A549 (cell line): ENCODE results near the gene RGL3. TPM values are rescaled to one million over a fixed set of nuclear protein-coding genes. Genes with fewer than 3 reads are reported as not detected.

Source experiments
- ATAC-seq, 2 experiments: fragments of 200-7000 bp in 1 of 2; fragments of >200 bp in 1 of 2; cut with Nextera tagmentation in 1 of 2; cut with Tn5 transposase in 1 of 2; 3 replicates each; pipeline versions ENCODE4 v1.8.0 to v1.9.1; 2018 to 2020; ENCODE audit warnings: mild to moderate bottlenecking in 1 of 2, moderate library complexity in 1 of 2
- CTCF ChIA-PET: fragments of 300-600 bp; sonication (Branson Sonifier 250); formaldehyde crosslinking; extraction: SDS; loops from one replicate; lab custom pipeline; 2021; ENCODE audit warnings: antibody characterized with exemption, inconsistent platforms; lab: Yijun Ruan, JAX
- POLR2A ChIA-PET: fragments of 350-600 bp; formaldehyde crosslinking; extraction: SDS; loops from one replicate; lab custom pipeline; 2021; ENCODE audit warnings: antibody characterized with exemption, inconsistent platforms; lab: Yijun Ruan, JAX
- DNase-seq, 2 experiments: peaks; one replicate each; pipeline versions ENCODE4 v3.0.0 to v3.0.0-alpha.2; 2011 to 2016; ENCODE audit warnings: low read depth in 1 of 2, low spot score in 1 of 2
- FAIRE-seq: peaks from 2 replicates; lab custom pipeline; 2011; peaks lifted over from hg19 to GRCh38; lab: Jason Lieb, UNC
- H3K27ac ChIP-seq, 2 experiments: fragments of >200 bp; sonication (Bioruptor Twin); formaldehyde crosslinking; 3 replicates each; pipeline ENCODE4 v1.5.1; 2016 to 2017
- H3K4me1 ChIP-seq: fragments of >200 bp; sonication (Bioruptor Twin); formaldehyde crosslinking; 3 replicates; pipeline ENCODE4 v1.6.1; 2016
- H3K4me2 ChIP-seq: fragments of >200 bp; sonication (Bioruptor Twin); formaldehyde crosslinking; 3 replicates; pipeline ENCODE4 v1.6.1; 2016
- H3K4me3 ChIP-seq: fragments of >200 bp; sonication (Bioruptor Twin); formaldehyde crosslinking; 3 replicates; pipeline ENCODE4 v1.5.1; 2016
- H3K9me3 ChIP-seq: fragments of >200 bp; sonication (Bioruptor Twin); formaldehyde crosslinking; 3 replicates; pipeline ENCODE4 v1.6.1; 2016
- BHLHE40 ChIP-seq: IDR thresholded peaks from 2 replicates; pipeline ENCODE4 v1.6.1; 2012; ENCODE audit warnings: low read depth, low read length, inconsistent platforms
- CBX2 ChIP-seq: fragments of 200-600 bp; sonication (generic); IDR thresholded peaks from 2 replicates; pipeline ENCODE4 v1.6.1; 2016; ENCODE audit warnings: low read depth, mild to moderate bottlenecking, borderline replicate concordance
- CEBPB ChIP-seq, 2 experiments: fragments of >200 bp in 1 of 2; sonication (Bioruptor Twin) in 1 of 2; formaldehyde crosslinking in 1 of 2; IDR thresholded peaks; 2 replicates each; pipeline ENCODE4 v1.6.1; 2012 to 2016
- CHD2 ChIP-seq: fragments of 150-350 bp; IDR thresholded peaks from 2 replicates; pipeline ENCODE4 v1.6.1; 2014; ENCODE audit warnings: low read length; ENCODE audit not compliant: partially characterized antibody
- CHD4 ChIP-seq: fragments of 200-600 bp; sonication (generic); IDR thresholded peaks from 2 replicates; pipeline ENCODE4 v1.6.1; 2016; ENCODE audit warnings: antibody characterized with exemption, mild to moderate bottlenecking, borderline replicate concordance
- ESRRA ChIP-seq: fragments of 150-350 bp; IDR thresholded peaks from 2 replicates; pipeline ENCODE4 v1.6.1; 2014; ENCODE audit warnings: mild to moderate bottlenecking, low read length, borderline replicate concordance
- FOSL2 ChIP-seq, 2 experiments: fragments of 450-650 bp in 1 of 2; fragments of >200 bp in 1 of 2; sonication (Bioruptor Twin) in 1 of 2; formaldehyde crosslinking; IDR thresholded peaks; 2 replicates each; pipeline versions ENCODE4 v1.5.0 to v1.6.1; 2016 to 2020; ENCODE audit warnings: mild to moderate bottlenecking in 1 of 2, moderate library complexity in 1 of 2
- GATA3 ChIP-seq: IDR thresholded peaks from 2 replicates; pipeline ENCODE4 v1.6.1; 2012; ENCODE audit warnings: borderline replicate concordance
- HOXA7 ChIP-seq: fragments of 250-450 bp; sonication (Bioruptor Pico); IDR thresholded peaks from 2 replicates; pipeline ENCODE4 v1.5.0; 2020; ENCODE audit warnings: mild to moderate bottlenecking, moderate library complexity
- JUN ChIP-seq, 2 experiments: fragments of >200 bp; sonication (Bioruptor Twin); formaldehyde crosslinking; IDR thresholded peaks; 2 replicates in 1 of 2; 3 replicates in 1 of 2; pipeline ENCODE4 v1.6.1; 2016 to 2017
- JUNB ChIP-seq: fragments of >200 bp; sonication (Bioruptor Twin); formaldehyde crosslinking; IDR thresholded peaks from 2 replicates; pipeline ENCODE4 v1.6.1; 2016
- KDM1A ChIP-seq: fragments of 200-600 bp; sonication (generic); IDR thresholded peaks from 2 replicates; pipeline ENCODE4 v1.6.1; 2016; ENCODE audit warnings: low read depth, mild to moderate bottlenecking
- MAFK ChIP-seq: fragments of 450-650 bp; IDR thresholded peaks from 2 replicates; pipeline ENCODE4 v1.6.1; 2014; ENCODE audit not compliant: partially characterized antibody
- NFE2L2 ChIP-seq: fragments of 150-350 bp; conservative IDR thresholded peaks from 2 replicates; pipeline ENCODE4 v1.6.1; 2014; ENCODE audit warnings: low read length
- PHF8 ChIP-seq: fragments of 200-600 bp; sonication (generic); IDR thresholded peaks from 2 replicates; pipeline ENCODE4 v1.6.1; 2016; ENCODE audit warnings: low read depth, mild to moderate bottlenecking, antibody characterized with exemption, moderate library complexity, borderline replicate concordance
- POLR2AphosphoS2 ChIP-seq: conservative IDR thresholded peaks from 2 replicates; pipeline ENCODE4 v1.6.1; 2012; ENCODE audit warnings: low read length, improper control_type of control experiment, inconsistent platforms
- RNF2 ChIP-seq: fragments of 200-600 bp; sonication (generic); IDR thresholded peaks from 2 replicates; pipeline ENCODE4 v1.6.1; 2016; ENCODE audit warnings: low read depth, mild to moderate bottlenecking, antibody characterized with exemption, moderate library complexity, borderline replicate concordance
- TFCP2L1 ChIP-seq: fragments of 250-450 bp; sonication (Bioruptor Pico); IDR thresholded peaks from 2 replicates; pipeline ENCODE4 v1.5.0; 2021; ENCODE audit warnings: mild to moderate bottlenecking
- ZFP36 ChIP-seq: fragments of 450-650 bp; IDR thresholded peaks from 2 replicates; pipeline ENCODE4 v1.6.1; 2014; ENCODE audit warnings: borderline replicate concordance; ENCODE audit not compliant: partially characterized antibody
- ZNF302 ChIP-seq: fragments of 250-450 bp; sonication (Bioruptor Pico); IDR thresholded peaks from 2 replicates; pipeline ENCODE4 v1.9.0; 2021; ENCODE audit warnings: inconsistent platforms, mild to moderate bottlenecking, moderate library complexity
- ZSCAN20 ChIP-seq: fragments of 250-450 bp; sonication (Bioruptor Pico); IDR thresholded peaks from 2 replicates; pipeline ENCODE4 v1.8.0; 2022; ENCODE audit warnings: mild to moderate bottlenecking, moderate library complexity
- WGBS: methylation state at CpG from one replicate; pipeline ENCODE4 v1.1.6; 2017; ENCODE audit errors: missing lambda C conversion rate; 5-methylcytosine and 5-hydroxymethylcytosine counted together
- polyA plus RNA-seq, 4 experiments: library from polyadenylated mRNA; depleted of rRNA in 3 of 4; stranded (reverse); fragments of >200 nt; fragmentation: RNase III in 1 of 4; extraction: RNeasy Plus Mini Kit Qiagen cat#74134 plus additional on column Dnase treatment in 1 of 4; gene quantifications; 2 replicates in 3 of 4; 3 replicates in 1 of 4; pipeline ENCODE4 v1.2.3, GENCODE V29; 2011 to 2017
- TF ChIP-seq, protein P1 (sequence below): fragments of >200 bp; sonication (Bioruptor Twin); formaldehyde crosslinking; IDR thresholded peaks from 3 replicates; pipeline ENCODE4 v1.6.1; 2016
- TF ChIP-seq, protein P2 (sequence below): fragments of 450-650 bp; IDR thresholded peaks from 2 replicates; pipeline ENCODE4 v1.6.1; 2014; ENCODE audit warnings: antibody characterized with exemption
- TF ChIP-seq, protein P3 (sequence below): fragments of 200-600 bp; sonication (generic); IDR thresholded peaks from 2 replicates; pipeline ENCODE4 v1.6.1; 2016; ENCODE audit warnings: antibody characterized with exemption, mild to moderate bottlenecking, moderate library complexity
- TF ChIP-seq, protein P4 (sequence below): fragments of >200 bp; sonication (Bioruptor Twin); formaldehyde crosslinking; IDR thresholded peaks from 3 replicates; pipeline ENCODE4 v1.5.1; 2016
- TF ChIP-seq, protein P5 (sequence below): fragments of 150-350 bp; IDR thresholded peaks from 2 replicates; pipeline ENCODE4 v1.6.1; 2014; ENCODE audit warnings: low read depth, mild to moderate bottlenecking, low read length
- TF ChIP-seq, protein P6 (sequence below): IDR thresholded peaks from 2 replicates; pipeline ENCODE4 v1.6.1; 2012

The RGL3 gene
- polyA plus RNA-seq, 2 of the 4 experiments (the other 2 are of a cell fraction), result 1.5 to 3.7 TPM

DNA sequence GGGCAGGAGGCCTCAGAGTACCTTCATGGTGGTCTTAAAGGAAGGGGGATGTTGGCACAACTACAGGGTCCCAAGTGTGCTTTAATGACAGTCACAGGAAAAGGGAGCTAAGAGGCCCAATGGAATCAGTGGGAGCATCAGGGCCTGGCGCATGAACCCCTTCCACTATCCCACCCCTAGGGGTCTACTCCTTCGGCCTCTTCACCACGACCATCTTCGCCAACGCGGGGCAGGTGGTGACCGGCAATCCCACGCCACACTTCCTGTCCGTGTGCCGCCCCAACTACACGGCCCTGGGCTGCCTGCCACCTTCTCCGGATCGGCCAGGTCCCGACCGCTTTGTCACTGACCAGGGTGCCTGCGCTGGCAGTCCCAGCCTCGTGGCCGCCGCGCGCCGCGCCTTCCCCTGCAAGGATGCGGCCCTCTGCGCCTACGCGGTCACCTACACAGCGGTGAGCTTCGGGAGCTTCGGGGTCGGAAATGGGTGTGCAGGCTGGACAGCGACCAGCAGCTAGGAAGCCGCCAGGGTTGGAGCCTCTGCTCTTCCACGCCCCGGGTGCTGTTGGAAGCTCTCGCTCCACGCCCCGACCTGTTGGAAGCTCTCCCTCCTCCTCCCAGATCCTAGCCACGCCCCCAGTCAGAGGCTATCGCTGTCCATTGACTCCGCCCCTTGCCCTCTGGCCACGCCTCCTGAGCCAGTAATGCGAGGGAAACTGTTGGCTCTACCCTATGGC is 57.9 kb downstream of the RGL3 start:
- H3K4me1 ChIP-seq, result no peaks in the 10 kb centered on the region
- no peak overlapping the region for H3K4me3 ChIP-seq
- FAIRE-seq (no peak), ATAC-seq (peak; percentile 33 to 66; a peak in 3 of 6 replicates), DNase-seq (no peak)
- H3K9me3 ChIP-seq, result no peaks in the 10 kb centered on the region
- TF ChIP-seq, protein P1, sequence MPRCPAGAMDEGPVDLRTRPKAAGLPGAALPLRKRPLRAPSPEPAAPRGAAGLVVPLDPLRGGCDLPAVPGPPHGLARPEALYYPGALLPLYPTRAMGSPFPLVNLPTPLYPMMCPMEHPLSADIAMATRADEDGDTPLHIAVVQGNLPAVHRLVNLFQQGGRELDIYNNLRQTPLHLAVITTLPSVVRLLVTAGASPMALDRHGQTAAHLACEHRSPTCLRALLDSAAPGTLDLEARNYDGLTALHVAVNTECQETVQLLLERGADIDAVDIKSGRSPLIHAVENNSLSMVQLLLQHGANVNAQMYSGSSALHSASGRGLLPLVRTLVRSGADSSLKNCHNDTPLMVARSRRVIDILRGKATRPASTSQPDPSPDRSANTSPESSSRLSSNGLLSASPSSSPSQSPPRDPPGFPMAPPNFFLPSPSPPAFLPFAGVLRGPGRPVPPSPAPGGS, result no peak
- TF ChIP-seq JUN (IDR thresholded peaks at IDR 0.05), result no peak
- TF ChIP-seq ZSCAN20, result no peak
- no peak for TF ChIP-seq JUNB
- no peak for TF ChIP-seq HOXA7
- TF ChIP-seq MAFK, result no peak
- TF ChIP-seq CEBPB (IDR thresholded peaks at IDR 0.05), result no peak
- TF ChIP-seq CBX2, result no peak
- TF ChIP-seq PHF8, result no peak
- no peak for TF ChIP-seq ZFP36
- no peak for TF ChIP-seq ZNF302 (CRISPR knock-in tag)
- TF ChIP-seq CHD2, result no peak
- no peak for TF ChIP-seq TFCP2L1 (CRISPR knock-in tag)
- TF ChIP-seq, protein P2, sequence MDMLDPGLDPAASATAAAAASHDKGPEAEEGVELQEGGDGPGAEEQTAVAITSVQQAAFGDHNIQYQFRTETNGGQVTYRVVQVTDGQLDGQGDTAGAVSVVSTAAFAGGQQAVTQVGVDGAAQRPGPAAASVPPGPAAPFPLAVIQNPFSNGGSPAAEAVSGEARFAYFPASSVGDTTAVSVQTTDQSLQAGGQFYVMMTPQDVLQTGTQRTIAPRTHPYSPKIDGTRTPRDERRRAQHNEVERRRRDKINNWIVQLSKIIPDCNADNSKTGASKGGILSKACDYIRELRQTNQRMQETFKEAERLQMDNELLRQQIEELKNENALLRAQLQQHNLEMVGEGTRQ, result no peak
- TF ChIP-seq POLR2AphosphoS2, result no peak
- TF ChIP-seq CHD4, result no peak
- no peak overlapping the region for H3K27ac ChIP-seq
- whole genome bisulfite sequencing, result 82% methylated on average over 27 of the region's 43 CpGs
- H3K4me2 ChIP-seq, result no peak overlapping the region
- POLR2A ChIA-PET, result interaction anchor here (1.9 kb wide), 1 partner anchor 13 kb away, joined by 9 read pairs; the partner anchor contains the start of gene SWSAP1
- CTCF ChIA-PET, result interaction anchor here (0.6 to 2.5 kb wide), 3 partner anchors 12 to 67 kb away, joined by 3 to 10 read pairs (median 5); no protein-coding TSS in a partner anchor

DNA sequence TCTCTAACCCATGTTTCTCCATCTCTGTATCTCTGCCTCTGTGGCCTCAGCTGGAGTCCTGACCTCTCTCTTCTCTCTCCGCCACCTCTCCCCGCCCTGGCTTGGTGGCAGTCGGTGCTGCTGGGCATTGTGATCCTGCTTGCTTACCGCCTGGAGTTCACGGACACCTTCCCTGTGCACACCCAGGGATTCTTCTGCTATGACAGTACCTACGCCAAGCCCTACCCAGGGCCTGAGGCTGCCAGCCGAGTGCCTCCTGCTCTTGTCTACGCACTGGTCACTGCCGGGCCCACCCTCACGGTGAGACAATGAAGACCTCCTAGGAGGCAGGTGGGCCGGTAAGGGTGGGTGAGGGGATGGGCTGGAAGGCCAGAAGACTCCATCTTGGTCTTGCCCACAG is 59.7 kb downstream of the RGL3 start:
- POLR2A ChIA-PET, result interaction anchor here (0.8 kb wide), 1 partner anchor 15 kb away, joined by 5 read pairs; the partner anchor contains the start of gene SWSAP1
- 72% methylated on average over 9 of the region's 11 CpGs for WGBS
- Histone ChIP-seq H3K4me2 (no peak overlapping the region), H3K4me1 (no peaks in the 10 kb centered on the region), H3K4me3 (no peak overlapping the region), H3K9me3 (no peaks in the 10 kb centered on the region), H3K27ac (no peak overlapping the region)
- DNase-seq (no peak), ATAC-seq (no peak), FAIRE-seq (no peak)
- CTCF ChIA-PET, result interaction anchor here (2.2 kb wide), 1 partner anchor 22 kb away, joined by 5 read pairs; no protein-coding TSS in a partner anchor
- TF ChIP-seq NFE2L2 (no peak), KDM1A (no peak), CEBPB (IDR thresholded peaks at IDR 0.05) (no peak), GATA3 (no peak), FOSL2 (IDR thresholded peaks at IDR 0.05) (no peak), FOSL2 (CRISPR knock-in tag; IDR thresholded peaks at IDR 0.05) (no peak), ESRRA (no peak), BHLHE40 (no peak), CBX2 (no peak), RNF2 (no peak)
- TF ChIP-seq, protein P3, sequence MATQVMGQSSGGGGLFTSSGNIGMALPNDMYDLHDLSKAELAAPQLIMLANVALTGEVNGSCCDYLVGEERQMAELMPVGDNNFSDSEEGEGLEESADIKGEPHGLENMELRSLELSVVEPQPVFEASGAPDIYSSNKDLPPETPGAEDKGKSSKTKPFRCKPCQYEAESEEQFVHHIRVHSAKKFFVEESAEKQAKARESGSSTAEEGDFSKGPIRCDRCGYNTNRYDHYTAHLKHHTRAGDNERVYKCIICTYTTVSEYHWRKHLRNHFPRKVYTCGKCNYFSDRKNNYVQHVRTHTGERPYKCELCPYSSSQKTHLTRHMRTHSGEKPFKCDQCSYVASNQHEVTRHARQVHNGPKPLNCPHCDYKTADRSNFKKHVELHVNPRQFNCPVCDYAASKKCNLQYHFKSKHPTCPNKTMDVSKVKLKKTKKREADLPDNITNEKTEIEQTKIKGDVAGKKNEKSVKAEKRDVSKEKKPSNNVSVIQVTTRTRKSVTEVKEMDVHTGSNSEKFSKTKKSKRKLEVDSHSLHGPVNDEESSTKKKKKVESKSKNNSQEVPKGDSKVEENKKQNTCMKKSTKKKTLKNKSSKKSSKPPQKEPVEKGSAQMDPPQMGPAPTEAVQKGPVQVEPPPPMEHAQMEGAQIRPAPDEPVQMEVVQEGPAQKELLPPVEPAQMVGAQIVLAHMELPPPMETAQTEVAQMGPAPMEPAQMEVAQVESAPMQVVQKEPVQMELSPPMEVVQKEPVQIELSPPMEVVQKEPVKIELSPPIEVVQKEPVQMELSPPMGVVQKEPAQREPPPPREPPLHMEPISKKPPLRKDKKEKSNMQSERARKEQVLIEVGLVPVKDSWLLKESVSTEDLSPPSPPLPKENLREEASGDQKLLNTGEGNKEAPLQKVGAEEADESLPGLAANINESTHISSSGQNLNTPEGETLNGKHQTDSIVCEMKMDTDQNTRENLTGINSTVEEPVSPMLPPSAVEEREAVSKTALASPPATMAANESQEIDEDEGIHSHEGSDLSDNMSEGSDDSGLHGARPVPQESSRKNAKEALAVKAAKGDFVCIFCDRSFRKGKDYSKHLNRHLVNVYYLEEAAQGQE, result no peak
- TF ChIP-seq, protein P2, result no peak
- TF ChIP-seq, protein P4, sequence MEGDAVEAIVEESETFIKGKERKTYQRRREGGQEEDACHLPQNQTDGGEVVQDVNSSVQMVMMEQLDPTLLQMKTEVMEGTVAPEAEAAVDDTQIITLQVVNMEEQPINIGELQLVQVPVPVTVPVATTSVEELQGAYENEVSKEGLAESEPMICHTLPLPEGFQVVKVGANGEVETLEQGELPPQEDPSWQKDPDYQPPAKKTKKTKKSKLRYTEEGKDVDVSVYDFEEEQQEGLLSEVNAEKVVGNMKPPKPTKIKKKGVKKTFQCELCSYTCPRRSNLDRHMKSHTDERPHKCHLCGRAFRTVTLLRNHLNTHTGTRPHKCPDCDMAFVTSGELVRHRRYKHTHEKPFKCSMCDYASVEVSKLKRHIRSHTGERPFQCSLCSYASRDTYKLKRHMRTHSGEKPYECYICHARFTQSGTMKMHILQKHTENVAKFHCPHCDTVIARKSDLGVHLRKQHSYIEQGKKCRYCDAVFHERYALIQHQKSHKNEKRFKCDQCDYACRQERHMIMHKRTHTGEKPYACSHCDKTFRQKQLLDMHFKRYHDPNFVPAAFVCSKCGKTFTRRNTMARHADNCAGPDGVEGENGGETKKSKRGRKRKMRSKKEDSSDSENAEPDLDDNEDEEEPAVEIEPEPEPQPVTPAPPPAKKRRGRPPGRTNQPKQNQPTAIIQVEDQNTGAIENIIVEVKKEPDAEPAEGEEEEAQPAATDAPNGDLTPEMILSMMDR, result no peak
- TF ChIP-seq, protein P5, sequence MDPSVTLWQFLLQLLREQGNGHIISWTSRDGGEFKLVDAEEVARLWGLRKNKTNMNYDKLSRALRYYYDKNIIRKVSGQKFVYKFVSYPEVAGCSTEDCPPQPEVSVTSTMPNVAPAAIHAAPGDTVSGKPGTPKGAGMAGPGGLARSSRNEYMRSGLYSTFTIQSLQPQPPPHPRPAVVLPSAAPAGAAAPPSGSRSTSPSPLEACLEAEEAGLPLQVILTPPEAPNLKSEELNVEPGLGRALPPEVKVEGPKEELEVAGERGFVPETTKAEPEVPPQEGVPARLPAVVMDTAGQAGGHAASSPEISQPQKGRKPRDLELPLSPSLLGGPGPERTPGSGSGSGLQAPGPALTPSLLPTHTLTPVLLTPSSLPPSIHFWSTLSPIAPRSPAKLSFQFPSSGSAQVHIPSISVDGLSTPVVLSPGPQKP, result no peak
- TF ChIP-seq, protein P6, sequence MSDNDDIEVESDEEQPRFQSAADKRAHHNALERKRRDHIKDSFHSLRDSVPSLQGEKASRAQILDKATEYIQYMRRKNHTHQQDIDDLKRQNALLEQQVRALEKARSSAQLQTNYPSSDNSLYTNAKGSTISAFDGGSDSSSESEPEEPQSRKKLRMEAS, result no peak
